Stimulated activated naive CD4-positive, alpha-beta T cell treated with Interleukin-2 at 50 U/mL for 16 hours (primary cell): ENCODE measurements around the gene P2RX5.
"Not testable (repeated sequence)": the region's sequence is repeated elsewhere in the genome, so short reads cannot be mapped to it uniquely, and the experiment has no call there.

Experiments
- DNase-seq: peaks from one replicate; lab custom pipeline; 2025; lab: John Stamatoyannopoulos, UW

The P2RX5 gene

GRCh38 chr17:3712811-3713463, 17.0 kb upstream of the P2RX5 start:
- DNase-seq = peak; percentile 7

- DNase-seq = peak; percentile 71
Observed at GRCh38 chr17:3710951-3711383, 15.0 kb upstream of the P2RX5 start.

- no peak for DNase-seq
Observed at GRCh38 chr17:3708366-3708765, 12.4 kb upstream of the P2RX5 start.

- not testable (repeated sequence) for DNase-seq
Observed at GRCh38 chr17:3705718-3705984, 9.7 kb upstream of the P2RX5 start.

GRCh38 chr17:3704931-3705717, 9.2 kb upstream of the P2RX5 start:
- DNase-seq = no peak

- DNase-seq = not testable (repeated sequence)
Observed at GRCh38 chr17:3702041-3702539, 6.1 kb upstream of the P2RX5 start.

GRCh38 chr17:3699951-3700350, 4.0 kb upstream of the P2RX5 start:
- no peak for DNase-seq

GRCh38 chr17:3698139-3698538, 2.2 kb upstream of the P2RX5 start:
- DNase-seq = no peak

GRCh38 chr17:3697103-3697476, 1.1 kb upstream of the P2RX5 start:
- no peak for DNase-seq

GRCh38 chr17:3695129-3695722, 729 bp downstream of the P2RX5 start:
- no peak for DNase-seq

GRCh38 chr17:3693829-3694231, 2.1 kb downstream of the P2RX5 start:
- DNase-seq = peak; percentile 35

GRCh38 chr17:3693141-3693540, 2.8 kb downstream of the P2RX5 start:
- DNase-seq = no peak

GRCh38 chr17:3692346-3692745, 3.6 kb downstream of the P2RX5 start:
- DNase-seq = no peak

- no peak for DNase-seq
Observed at GRCh38 chr17:3691617-3692067, 4.3 kb downstream of the P2RX5 start.

- no peak for DNase-seq
Observed at GRCh38 chr17:3690094-3690715, 5.8 kb downstream of the P2RX5 start.

GRCh38 chr17:3689262-3690093, 6.5 kb downstream of the P2RX5 start:
- DNase-seq = no peak

- DNase-seq = no peak
Observed at GRCh38 chr17:3688852-3689261, 7.1 kb downstream of the P2RX5 start.

- no peak for DNase-seq
Observed at GRCh38 chr17:3688027-3688553, 7.9 kb downstream of the P2RX5 start.

- DNase-seq = no peak
Observed at GRCh38 chr17:3685174-3685573, 10.8 kb downstream of the P2RX5 start.

- DNase-seq = peak; percentile 25
Observed at GRCh38 chr17:3683054-3683511, 12.9 kb downstream of the P2RX5 start.

- no peak for DNase-seq
Observed at GRCh38 chr17:3682033-3682432, 13.9 kb downstream of the P2RX5 start.
